HepG2 (cell line): ENCODE data around the gene PTPN2. TPM values are rescaled to one million over a fixed set of nuclear protein-coding genes. Genes with fewer than 3 reads are reported as not detected.

Experiments
- ATAC-seq: fragments of 200-7000 bp; cut with Tn5 transposase; 3 replicates; pipeline ENCODE4 v1.9.1; 2020; ENCODE audit warnings: mild to moderate bottlenecking, moderate library complexity
- BruUV-seq: library from RNA; stranded (reverse); fragments of 400-500 nt; replicated peaks from 2 replicates; lab custom pipeline; 2021; lab: Mats Ljungman, UMichigan
- CTCF ChIA-PET: fragments of 300-600 bp; formaldehyde crosslinking; extraction: SDS; loops from one replicate; lab custom pipeline; 2021; ENCODE audit warnings: low total read pairs, inconsistent platforms, low intra/inter-chr PET ratio; lab: Yijun Ruan, JAX
- POLR2A ChIA-PET: fragments of 350-600 bp; sonication (Branson Sonifier 250); formaldehyde crosslinking; loops from one replicate; lab custom pipeline; 2020; ENCODE audit warnings: antibody characterized with exemption, inconsistent platforms; lab: Yijun Ruan, JAX
- DNase-seq: peaks from one replicate; pipeline ENCODE4 v3.0.0-alpha.2; 2015; ENCODE audit warnings: low spot score
- FAIRE-seq: peaks from 3 replicates; lab custom pipeline; 2011; peaks lifted over from hg19 to GRCh38; lab: Jason Lieb, UNC
- H2AFZ ChIP-seq: one replicate; pipeline ENCODE4 v1.6.1; 2011; ENCODE audit warnings: low read length, inconsistent platforms
- H3K27ac ChIP-seq: fragments of 300-600 bp; 3 replicates; pipeline ENCODE4 v1.8.0; 2011; ENCODE audit warnings: mixed run types, mild to moderate bottlenecking, mixed read lengths, low read length, inconsistent platforms; ENCODE audit not compliant: insufficient read depth; ENCODE audit errors: extremely low read length
- H3K27me3 ChIP-seq, 2 experiments: fragments of 200-600 bp in 1 of 2; 2 replicates in 1 of 2; 3 replicates in 1 of 2; pipeline versions ENCODE4 v1.6.0 to v1.8.0; 2011; ENCODE audit warnings: low read length in 2 of 2, mild to moderate bottlenecking in 2 of 2, moderate library complexity in 2 of 2, inconsistent platforms in 1 of 2; ENCODE audit not compliant: insufficient read depth in 2 of 2, control insufficient read depth in 1 of 2
- H3K36me3 ChIP-seq, 2 experiments: fragments of 200-600 bp in 1 of 2; replicated peaks in 1 of 2; 2 replicates in 1 of 2; 3 replicates in 1 of 2; pipeline versions ENCODE4 v1.5.1 to v1.8.0; 2011; ENCODE audit warnings: low read length in 2 of 2, inconsistent platforms in 1 of 2; ENCODE audit not compliant: insufficient read depth in 2 of 2, control insufficient read depth in 1 of 2
- H3K4me1 ChIP-seq: 2 replicates; pipeline ENCODE4 v1.5.1; 2012; ENCODE audit warnings: low read length, inconsistent platforms; ENCODE audit not compliant: insufficient read depth
- H3K4me2 ChIP-seq: 2 replicates; pipeline ENCODE4 v1.6.0; 2011; ENCODE audit warnings: low read depth, low read length, inconsistent platforms
- H3K4me3 ChIP-seq, 3 experiments: fragments of 200-600 bp in 1 of 3; sonication (generic), shearing (Covaris generic) in 1 of 3; replicated peaks in 1 of 3; 2 replicates each; pipeline ENCODE4 v1.5.1; 2011 to 2016; ENCODE audit warnings: low read length in 3 of 3, inconsistent platforms in 2 of 3, low read depth in 2 of 3, mild to moderate bottlenecking in 2 of 3, control low read depth in 1 of 3, mixed read lengths in 1 of 3; ENCODE audit not compliant: insufficient read depth in 1 of 3
- H3K79me2 ChIP-seq: one replicate; pipeline ENCODE4 v1.6.1; 2011; ENCODE audit warnings: low read length, inconsistent platforms; ENCODE audit not compliant: insufficient read depth
- H3K9ac ChIP-seq: 2 replicates; pipeline ENCODE4 v1.6.0; 2011; ENCODE audit warnings: mild to moderate bottlenecking, low read depth, low read length, inconsistent platforms; ENCODE audit not compliant: insufficient read depth
- H3K9me3 ChIP-seq: 2 replicates; pipeline ENCODE4 v1.5.1; 2012; ENCODE audit warnings: mild to moderate bottlenecking, low read length
- H4K20me1 ChIP-seq: 2 replicates; pipeline ENCODE4 v1.6.0; 2011; ENCODE audit warnings: inconsistent platforms, mild to moderate bottlenecking, low read length, moderate library complexity; ENCODE audit not compliant: insufficient read depth
- CREM ChIP-seq, 2 experiments: sonication (generic) in 1 of 2; formaldehyde crosslinking in 1 of 2; IDR thresholded peaks; 2 replicates each; pipeline versions ENCODE4 v1.4.0 to v1.6.1; 2016 to 2020; ENCODE audit warnings: antibody characterized with exemption in 1 of 2, mild to moderate bottlenecking in 1 of 2, missing genetic modification reagents in 1 of 2
- CSRNP1 ChIP-seq: sonication (generic); formaldehyde crosslinking; IDR thresholded peaks from 2 replicates; pipeline ENCODE4 v1.8.1; 2023; ENCODE audit warnings: mild to moderate bottlenecking, missing genetic modification reagents
- GATA4 ChIP-seq: sonication (generic); IDR thresholded peaks from 2 replicates; pipeline ENCODE4 v1.6.1; 2016; ENCODE audit warnings: antibody characterized with exemption, low read depth, borderline replicate concordance
- HIC2 ChIP-seq: sonication (generic); formaldehyde crosslinking; IDR thresholded peaks from 2 replicates; pipeline ENCODE4 v1.9.0; 2022; ENCODE audit warnings: low read depth, missing genetic modification reagents
- HOXA7 ChIP-seq: sonication (generic); formaldehyde crosslinking; IDR thresholded peaks from 2 replicates; pipeline ENCODE4 v1.8.1; 2022; ENCODE audit warnings: mild to moderate bottlenecking, missing genetic modification reagents, moderate library complexity
- IKZF4 ChIP-seq: sonication (generic); formaldehyde crosslinking; IDR thresholded peaks from 2 replicates; pipeline ENCODE4 v1.5.1; 2020; ENCODE audit warnings: borderline replicate concordance, mild to moderate bottlenecking, low read depth, missing genetic modification reagents; ENCODE audit errors: not compliant biosample characterization
- NCOA1 ChIP-seq: sonication (generic); formaldehyde crosslinking; IDR thresholded peaks from 2 replicates; pipeline ENCODE4 v1.9.0; 2021; ENCODE audit warnings: missing genetic modification reagents
- U2AF1 ChIP-seq: fragments of 200-400 bp; formaldehyde crosslinking; optimal IDR thresholded peaks from 2 replicates; pipeline ENCODE3; 2017; ENCODE audit warnings: mild to moderate bottlenecking, low read depth, low read length
- ZNF260 ChIP-seq: sonication (generic); formaldehyde crosslinking; IDR thresholded peaks from 2 replicates; pipeline ENCODE4 v1.4.0; 2020; ENCODE audit warnings: missing genetic modification reagents, low read depth, mild to moderate bottlenecking, borderline replicate concordance
- ZNF484 ChIP-seq: sonication (generic); formaldehyde crosslinking; IDR thresholded peaks from 2 replicates; pipeline ENCODE4 v1.5.1; 2020; ENCODE audit warnings: mild to moderate bottlenecking, low read depth, missing genetic modification reagents, borderline replicate concordance
- WGBS: methylation state at CpG from one replicate; pipeline ENCODE4 v1.1.6; 2017; ENCODE audit warnings: low lambda C conversion rate; 5-methylcytosine and 5-hydroxymethylcytosine counted together
- in situ Hi-C: cut with HindIII; loops from 2 replicates; pipeline ENCODE4 v1.10.0; 2017; ENCODE audit warnings: low pct_unique_long_range_greater_than_20kb; ENCODE audit not compliant: extremely low pct_ligation_motif_present
- intact Hi-C: fragments of 100-400 bp; cut with micrococcal nuclease; formaldehyde crosslinking; loops from one replicate; pipeline ENCODE4 v1.10.0; 2022; ENCODE audit not compliant: unreplicated experiment
- polyA plus RNA-seq, 8 experiments: library from polyadenylated mRNA; depleted of rRNA in 3 of 8; stranded (reverse) in 7 of 8; unstranded in 1 of 8; fragments of >200 nt; fragmentation: Illumina TruSeq in 4 of 8; extraction: Trizol in 4 of 8; gene quantifications; 2 replicates each; pipeline versions ENCODE4 v1.2.1 to v1.2.3, GENCODE V29; 2011 to 2016; ENCODE audit warnings: low read depth in 4 of 8, missing spikeins in 1 of 8, mixed read lengths in 1 of 8; ENCODE audit not compliant: insufficient read depth in 1 of 8
- total RNA-seq, 5 experiments: library from RNA; depleted of rRNA; stranded (reverse); fragments of >200 nt; fragmentation: Illumina TruSeq; extraction: Trizol; gene quantifications; 2 replicates each; pipeline ENCODE4 v1.2.3, GENCODE V29; 2016; ENCODE audit warnings: low read depth in 1 of 5
- TF ChIP-seq, protein P1 (sequence below): sonication (generic); formaldehyde crosslinking; IDR thresholded peaks from 2 replicates; pipeline ENCODE4 v1.4.0; 2020; ENCODE audit warnings: mild to moderate bottlenecking, missing genetic modification reagents

Gene PTPN2
- total and polyA plus RNA-seq, 2 of the 13 experiments (the other 11 are each of a cell fraction or from before 2014, with no cell fraction given) = 24.9 to 41.5 TPM

- TF ChIP-seq GATA4 (no peak), IKZF4 (CRISPR knock-in tag) (no peak)
Observed at GRCh38 chr18:12782521-12782920, 101.5 kb downstream of the PTPN2 start (continued).

GRCh38 chr18:12779456-12779855 lies 104.6 kb downstream of the PTPN2 start:
- CTCF ChIA-PET = no interaction called here
- Histone ChIP-seq H3K4me3 (no peak overlapping the region), H3K4me1 (peaks cover 17% of the 10 kb centered on the region), H3K27ac (no peak overlapping the region), H3K36me3 (no peaks in the 10 kb centered on the region), H4K20me1 (no peaks in the 10 kb centered on the region), H3K9me3 (no peaks in the 10 kb centered on the region), H3K27me3 (no peaks in the 10 kb centered on the region), H3K79me2 (no peaks in the 10 kb centered on the region), H2AFZ (no peak overlapping the region), H3K4me2 (no peak overlapping the region), H3K9ac (no peak overlapping the region)
- intact Hi-C loops (no loop called here), in situ Hi-C loops (no loop called here)
- no TSS peak for BruUV-seq
- no peak for DNase-seq
- WGBS = 77% methylated on average over 18 of the region's 21 CpGs
- ATAC-seq = no peak
- FAIRE-seq = no peak
- POLR2A ChIA-PET = no interaction called here
- no peak for TF ChIP-seq NCOA1
- no peak for TF ChIP-seq ZNF260 (CRISPR knock-in tag)
- TF ChIP-seq CSRNP1 (CRISPR knock-in tag) = no peak
- no peak for TF ChIP-seq CREM (IDR thresholded peaks at IDR 0.05)
- TF ChIP-seq CREM (CRISPR knock-in tag; IDR thresholded peaks at IDR 0.05) = no peak
- TF ChIP-seq, protein P1, sequence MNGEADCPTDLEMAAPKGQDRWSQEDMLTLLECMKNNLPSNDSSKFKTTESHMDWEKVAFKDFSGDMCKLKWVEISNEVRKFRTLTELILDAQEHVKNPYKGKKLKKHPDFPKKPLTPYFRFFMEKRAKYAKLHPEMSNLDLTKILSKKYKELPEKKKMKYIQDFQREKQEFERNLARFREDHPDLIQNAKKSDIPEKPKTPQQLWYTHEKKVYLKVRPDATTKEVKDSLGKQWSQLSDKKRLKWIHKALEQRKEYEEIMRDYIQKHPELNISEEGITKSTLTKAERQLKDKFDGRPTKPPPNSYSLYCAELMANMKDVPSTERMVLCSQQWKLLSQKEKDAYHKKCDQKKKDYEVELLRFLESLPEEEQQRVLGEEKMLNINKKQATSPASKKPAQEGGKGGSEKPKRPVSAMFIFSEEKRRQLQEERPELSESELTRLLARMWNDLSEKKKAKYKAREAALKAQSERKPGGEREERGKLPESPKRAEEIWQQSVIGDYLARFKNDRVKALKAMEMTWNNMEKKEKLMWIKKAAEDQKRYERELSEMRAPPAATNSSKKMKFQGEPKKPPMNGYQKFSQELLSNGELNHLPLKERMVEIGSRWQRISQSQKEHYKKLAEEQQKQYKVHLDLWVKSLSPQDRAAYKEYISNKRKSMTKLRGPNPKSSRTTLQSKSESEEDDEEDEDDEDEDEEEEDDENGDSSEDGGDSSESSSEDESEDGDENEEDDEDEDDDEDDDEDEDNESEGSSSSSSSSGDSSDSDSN (CRISPR knock-in tag) = no peak
- no peak for TF ChIP-seq HOXA7 (CRISPR knock-in tag)
- no peak for TF ChIP-seq HIC2 (CRISPR knock-in tag)
- TF ChIP-seq U2AF1 = no peak
- TF ChIP-seq ZNF484 (CRISPR knock-in tag) = no peak
